GM23338 (cell line): ENCODE data around the gene TOLLIP.

Experiments used
- CREB1 ChIP-seq: fragments of 250-450 bp; sonication (Bioruptor Pico); IDR thresholded peaks from 2 replicates; pipeline ENCODE4 v1.5.0; 2020; ENCODE audit warnings: low read depth, mild to moderate bottlenecking, moderate library complexity
- EZH2 ChIP-seq: fragments of 200-600 bp; sonication (generic); IDR thresholded peaks from one replicate; pipeline ENCODE4 v1.8.0; 2017; ENCODE audit warnings: antibody characterized with exemption, mild to moderate bottlenecking, low read depth; ENCODE audit not compliant: unreplicated experiment
- EZH2phosphoT487 ChIP-seq: fragments of 200-600 bp; sonication (generic); IDR thresholded peaks from one replicate; pipeline ENCODE4 v1.8.1; 2018; ENCODE audit warnings: antibody characterized with exemption; ENCODE audit not compliant: unreplicated experiment
- ZNF114 ChIP-seq: fragments of 250-450 bp; sonication (Bioruptor Pico); IDR thresholded peaks from 2 replicates; pipeline ENCODE4 v1.5.0; 2020; ENCODE audit warnings: mild to moderate bottlenecking, moderate library complexity
- TF ChIP-seq, protein P1 (sequence below), 2 experiments: fragments of 200-600 bp in 1 of 2; sonication (generic) in 1 of 2; conservative IDR thresholded peaks; 2 replicates each; pipeline versions ENCODE4 v1.5.1 to v1.6.1; 2016 to 2017; ENCODE audit warnings: antibody characterized with exemption in 2 of 2, low read depth in 2 of 2, mild to moderate bottlenecking in 2 of 2, moderate library complexity in 1 of 2
- TF ChIP-seq, protein P2 (sequence below): IDR thresholded peaks from one replicate; pipeline ENCODE4 v1.6.1; 2018; ENCODE audit warnings: antibody characterized with exemption; ENCODE audit not compliant: unreplicated experiment
- TF ChIP-seq, protein P3 (sequence below): IDR thresholded peaks from 2 replicates; pipeline ENCODE4 v1.6.1; 2016; ENCODE audit warnings: antibody characterized with exemption

DNA sequence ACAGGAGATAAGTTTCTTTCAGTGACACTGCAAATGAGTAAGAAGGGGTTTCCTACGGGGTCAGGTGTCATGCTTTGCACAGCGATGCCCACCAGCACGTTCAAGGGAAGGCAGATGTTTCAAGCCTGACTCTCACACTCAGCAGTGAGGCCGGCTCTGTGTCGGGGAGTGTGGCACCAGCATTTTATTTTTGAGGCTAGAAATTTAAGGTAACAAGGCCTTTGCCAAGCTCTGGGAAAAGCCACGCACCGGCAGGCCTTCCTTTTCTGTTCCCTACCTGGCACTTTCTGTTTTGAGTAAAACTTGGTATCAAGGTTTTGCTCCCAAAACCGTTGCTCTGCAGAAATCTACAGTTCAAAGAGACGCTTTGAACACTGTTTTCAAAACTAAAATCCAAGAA lies 38.0 kb downstream of the TOLLIP start:
- TF ChIP-seq, protein P1, sequence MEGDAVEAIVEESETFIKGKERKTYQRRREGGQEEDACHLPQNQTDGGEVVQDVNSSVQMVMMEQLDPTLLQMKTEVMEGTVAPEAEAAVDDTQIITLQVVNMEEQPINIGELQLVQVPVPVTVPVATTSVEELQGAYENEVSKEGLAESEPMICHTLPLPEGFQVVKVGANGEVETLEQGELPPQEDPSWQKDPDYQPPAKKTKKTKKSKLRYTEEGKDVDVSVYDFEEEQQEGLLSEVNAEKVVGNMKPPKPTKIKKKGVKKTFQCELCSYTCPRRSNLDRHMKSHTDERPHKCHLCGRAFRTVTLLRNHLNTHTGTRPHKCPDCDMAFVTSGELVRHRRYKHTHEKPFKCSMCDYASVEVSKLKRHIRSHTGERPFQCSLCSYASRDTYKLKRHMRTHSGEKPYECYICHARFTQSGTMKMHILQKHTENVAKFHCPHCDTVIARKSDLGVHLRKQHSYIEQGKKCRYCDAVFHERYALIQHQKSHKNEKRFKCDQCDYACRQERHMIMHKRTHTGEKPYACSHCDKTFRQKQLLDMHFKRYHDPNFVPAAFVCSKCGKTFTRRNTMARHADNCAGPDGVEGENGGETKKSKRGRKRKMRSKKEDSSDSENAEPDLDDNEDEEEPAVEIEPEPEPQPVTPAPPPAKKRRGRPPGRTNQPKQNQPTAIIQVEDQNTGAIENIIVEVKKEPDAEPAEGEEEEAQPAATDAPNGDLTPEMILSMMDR (conservative IDR thresholded peaks at IDR 0.05; ENCODE audit: low read depth in 2 of 2), result no peak
- TF ChIP-seq, protein P2, sequence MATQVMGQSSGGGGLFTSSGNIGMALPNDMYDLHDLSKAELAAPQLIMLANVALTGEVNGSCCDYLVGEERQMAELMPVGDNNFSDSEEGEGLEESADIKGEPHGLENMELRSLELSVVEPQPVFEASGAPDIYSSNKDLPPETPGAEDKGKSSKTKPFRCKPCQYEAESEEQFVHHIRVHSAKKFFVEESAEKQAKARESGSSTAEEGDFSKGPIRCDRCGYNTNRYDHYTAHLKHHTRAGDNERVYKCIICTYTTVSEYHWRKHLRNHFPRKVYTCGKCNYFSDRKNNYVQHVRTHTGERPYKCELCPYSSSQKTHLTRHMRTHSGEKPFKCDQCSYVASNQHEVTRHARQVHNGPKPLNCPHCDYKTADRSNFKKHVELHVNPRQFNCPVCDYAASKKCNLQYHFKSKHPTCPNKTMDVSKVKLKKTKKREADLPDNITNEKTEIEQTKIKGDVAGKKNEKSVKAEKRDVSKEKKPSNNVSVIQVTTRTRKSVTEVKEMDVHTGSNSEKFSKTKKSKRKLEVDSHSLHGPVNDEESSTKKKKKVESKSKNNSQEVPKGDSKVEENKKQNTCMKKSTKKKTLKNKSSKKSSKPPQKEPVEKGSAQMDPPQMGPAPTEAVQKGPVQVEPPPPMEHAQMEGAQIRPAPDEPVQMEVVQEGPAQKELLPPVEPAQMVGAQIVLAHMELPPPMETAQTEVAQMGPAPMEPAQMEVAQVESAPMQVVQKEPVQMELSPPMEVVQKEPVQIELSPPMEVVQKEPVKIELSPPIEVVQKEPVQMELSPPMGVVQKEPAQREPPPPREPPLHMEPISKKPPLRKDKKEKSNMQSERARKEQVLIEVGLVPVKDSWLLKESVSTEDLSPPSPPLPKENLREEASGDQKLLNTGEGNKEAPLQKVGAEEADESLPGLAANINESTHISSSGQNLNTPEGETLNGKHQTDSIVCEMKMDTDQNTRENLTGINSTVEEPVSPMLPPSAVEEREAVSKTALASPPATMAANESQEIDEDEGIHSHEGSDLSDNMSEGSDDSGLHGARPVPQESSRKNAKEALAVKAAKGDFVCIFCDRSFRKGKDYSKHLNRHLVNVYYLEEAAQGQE, result no peak
- TF ChIP-seq EZH2phosphoT487, result no peak
- TF ChIP-seq ZNF114, result no peak
- TF ChIP-seq EZH2, result no peak
- TF ChIP-seq, protein P3, sequence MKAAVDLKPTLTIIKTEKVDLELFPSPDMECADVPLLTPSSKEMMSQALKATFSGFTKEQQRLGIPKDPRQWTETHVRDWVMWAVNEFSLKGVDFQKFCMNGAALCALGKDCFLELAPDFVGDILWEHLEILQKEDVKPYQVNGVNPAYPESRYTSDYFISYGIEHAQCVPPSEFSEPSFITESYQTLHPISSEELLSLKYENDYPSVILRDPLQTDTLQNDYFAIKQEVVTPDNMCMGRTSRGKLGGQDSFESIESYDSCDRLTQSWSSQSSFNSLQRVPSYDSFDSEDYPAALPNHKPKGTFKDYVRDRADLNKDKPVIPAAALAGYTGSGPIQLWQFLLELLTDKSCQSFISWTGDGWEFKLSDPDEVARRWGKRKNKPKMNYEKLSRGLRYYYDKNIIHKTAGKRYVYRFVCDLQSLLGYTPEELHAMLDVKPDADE, result no peak
- no peak for TF ChIP-seq CREB1
